ENCODE results near the gene F11. TPM values are rescaled to one million over a fixed set of nuclear protein-coding genes. Genes with fewer than 3 reads are reported as not detected.
A peak's percentile ranks its signal among the peaks of the same experiment; 100 is the strongest.

Gene F11
- total and polyA plus RNA-seq, 2 of the 13 experiments (the other 11 are each of a cell fraction or from before 2014, with no cell fraction given), result 35.1 to 58.0 TPM

GRCh38 chr4:186260504-186261448 is 5.2 kb upstream of the F11 start (continued):
- TF ChIP-seq FIP1L1 (IDR thresholded peaks at IDR 0.05; ENCODE audit: borderline replicate concordance, insufficient read depth, low read depth, low read length) (no peak), SYNCRIP (IDR thresholded peaks at IDR 0.05; ENCODE audit: insufficient read depth, low read depth, low read length) (no peak), GMEB1 (CRISPR knock-in tag; IDR thresholded peaks at IDR 0.05; ENCODE audit: borderline replicate concordance) (peak; percentile 44; the same call in 1 of the 2 replicates), RCOR2 (CRISPR knock-in tag; IDR thresholded peaks at IDR 0.05) (peak; percentile 64), IKZF4 (CRISPR knock-in tag; IDR thresholded peaks at IDR 0.05; ENCODE audit: borderline replicate concordance, low read depth, not compliant biosample characterization) (peak; percentile 86), TSC22D2 (CRISPR knock-in tag; IDR thresholded peaks at IDR 0.05; ENCODE audit: borderline replicate concordance) (peak; percentile 81; the same call in 1 of the 2 replicates), ZBTB26 (CRISPR knock-in tag; IDR thresholded peaks at IDR 0.05; ENCODE audit: borderline replicate concordance) (peak; percentile 84; the same call in 1 of the 2 replicates), ZNF580 (CRISPR knock-in tag; IDR thresholded peaks at IDR 0.05; ENCODE audit: borderline replicate concordance, low read depth) (peak; percentile 66; the same call in 1 of the 2 replicates), ZNF382 (CRISPR knock-in tag; IDR thresholded peaks at IDR 0.05; ENCODE audit: borderline replicate concordance) (no peak), PAX8 (CRISPR knock-in tag; IDR thresholded peaks at IDR 0.05; ENCODE audit: borderline replicate concordance) (0 out of 2 replicates have a peak, but pooled peaks have one; percentile 84), ZNF598 (CRISPR knock-in tag; IDR thresholded peaks at IDR 0.05; ENCODE audit: borderline replicate concordance) (0 out of 2 replicates have a peak, but pooled peaks have one; percentile 40), ARID4A (CRISPR knock-in tag; IDR thresholded peaks at IDR 0.05; ENCODE audit: borderline replicate concordance) (peak; percentile 65), ZNF33B (CRISPR knock-in tag; IDR thresholded peaks at IDR 0.05) (peak; percentile 82), ZNF430 (CRISPR knock-in tag; IDR thresholded peaks at IDR 0.05) (peak; percentile 73; the same call in 1 of the 2 replicates), ZNF839 (CRISPR knock-in tag; IDR thresholded peaks at IDR 0.05; ENCODE audit: borderline replicate concordance) (no peak; the same call in 1 of the 2 replicates), ZNF34 (CRISPR knock-in tag; IDR thresholded peaks at IDR 0.05; ENCODE audit: borderline replicate concordance) (peak; percentile 16; the same call in 1 of the 2 replicates)

All from HepG2 (cell line).